ENCODE data around the gene C19orf12.

Gene C19orf12

DNA sequence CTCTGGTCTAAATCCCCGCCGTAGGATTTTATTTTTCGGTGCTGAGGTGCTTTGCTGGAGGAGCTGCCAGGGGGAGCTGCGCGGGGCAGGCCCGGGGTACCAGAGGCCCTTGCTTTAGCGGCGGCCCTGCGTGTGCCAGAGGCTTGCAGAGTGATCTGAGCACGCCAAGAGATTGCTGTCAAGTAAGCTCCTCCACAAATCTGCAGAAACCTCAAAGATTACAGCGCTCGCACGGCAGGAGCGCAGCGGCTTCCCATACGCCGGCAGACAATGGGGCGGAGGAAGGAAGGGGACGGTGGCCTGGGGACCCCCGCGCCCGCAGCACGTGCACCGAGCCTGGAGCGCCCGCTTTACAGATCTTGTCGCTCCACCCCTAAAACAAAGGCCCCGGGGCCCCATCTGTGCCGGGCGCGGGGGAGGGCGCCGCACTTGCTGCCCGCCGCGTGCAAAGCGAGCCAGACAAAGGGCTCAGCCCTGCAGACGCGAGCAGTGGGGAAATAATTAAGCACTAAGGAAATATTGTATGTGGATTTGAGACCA, 9.1 kb upstream of the C19orf12 start:
- ATAC-seq (ENCODE audit: low read depth) (peak; percentile 46; the same call in 2 of the 3 replicates), DNase-seq (ENCODE audit: low spot score) (no peak)
- Histone ChIP-seq H3K27ac (ENCODE audit: poor library complexity, severe bottlenecking) (no peak overlapping the region), H3K36me3 (ENCODE audit: low read depth) (no peaks in the 10 kb centered on the region), H3K27me3 (ENCODE audit: insufficient read depth, poor library complexity, severe bottlenecking) (peaks cover 24% of the 10 kb centered on the region), H3K4me1 (ENCODE audit: insufficient read depth, poor library complexity, severe bottlenecking) (no peaks in the 10 kb centered on the region), H3K9me3 (ENCODE audit: severe bottlenecking) (no peaks in the 10 kb centered on the region), H3K4me3 (ENCODE audit: severe bottlenecking) (no peak overlapping the region)
- TF ChIP-seq, protein P1, sequence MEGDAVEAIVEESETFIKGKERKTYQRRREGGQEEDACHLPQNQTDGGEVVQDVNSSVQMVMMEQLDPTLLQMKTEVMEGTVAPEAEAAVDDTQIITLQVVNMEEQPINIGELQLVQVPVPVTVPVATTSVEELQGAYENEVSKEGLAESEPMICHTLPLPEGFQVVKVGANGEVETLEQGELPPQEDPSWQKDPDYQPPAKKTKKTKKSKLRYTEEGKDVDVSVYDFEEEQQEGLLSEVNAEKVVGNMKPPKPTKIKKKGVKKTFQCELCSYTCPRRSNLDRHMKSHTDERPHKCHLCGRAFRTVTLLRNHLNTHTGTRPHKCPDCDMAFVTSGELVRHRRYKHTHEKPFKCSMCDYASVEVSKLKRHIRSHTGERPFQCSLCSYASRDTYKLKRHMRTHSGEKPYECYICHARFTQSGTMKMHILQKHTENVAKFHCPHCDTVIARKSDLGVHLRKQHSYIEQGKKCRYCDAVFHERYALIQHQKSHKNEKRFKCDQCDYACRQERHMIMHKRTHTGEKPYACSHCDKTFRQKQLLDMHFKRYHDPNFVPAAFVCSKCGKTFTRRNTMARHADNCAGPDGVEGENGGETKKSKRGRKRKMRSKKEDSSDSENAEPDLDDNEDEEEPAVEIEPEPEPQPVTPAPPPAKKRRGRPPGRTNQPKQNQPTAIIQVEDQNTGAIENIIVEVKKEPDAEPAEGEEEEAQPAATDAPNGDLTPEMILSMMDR (IDR thresholded peaks at IDR 0.05; ENCODE audit: poor library complexity, severe bottlenecking): no peak

DNA sequence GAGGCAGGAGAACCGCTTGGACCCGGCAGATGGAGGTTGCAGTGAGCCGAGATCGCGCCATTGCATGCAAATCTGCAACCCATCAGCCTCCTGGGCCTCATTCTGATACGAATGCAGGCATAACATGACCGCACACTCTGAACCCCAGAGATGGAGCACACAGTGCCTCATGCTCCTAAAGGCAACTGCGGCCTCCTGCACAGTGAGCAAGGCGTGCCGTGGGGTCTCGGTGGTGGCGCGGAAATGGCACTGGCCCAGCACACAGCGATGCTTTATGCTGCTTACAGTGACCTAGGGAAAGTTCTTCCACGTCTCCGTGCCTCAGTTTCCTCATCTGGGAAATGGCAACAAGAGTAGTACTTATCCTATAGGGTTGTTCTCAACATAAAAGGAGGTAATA, 2.0 kb upstream of the C19orf12 start:
- Histone ChIP-seq H3K9me3 (ENCODE audit: severe bottlenecking) (no peaks in the 10 kb centered on the region), H3K27ac (ENCODE audit: poor library complexity, severe bottlenecking) (no peak overlapping the region), H3K4me3 (ENCODE audit: severe bottlenecking) (no peak overlapping the region), H3K36me3 (ENCODE audit: low read depth) (no peaks in the 10 kb centered on the region), H3K27me3 (ENCODE audit: insufficient read depth, poor library complexity, severe bottlenecking) (no peaks in the 10 kb centered on the region), H3K4me1 (ENCODE audit: insufficient read depth, poor library complexity, severe bottlenecking) (no peaks in the 10 kb centered on the region)
- ATAC-seq (ENCODE audit: low read depth): no peak
- TF ChIP-seq, protein P1 (IDR thresholded peaks at IDR 0.05; ENCODE audit: poor library complexity, severe bottlenecking): no peak
- no peak for DNase-seq (ENCODE audit: low spot score)

DNA sequence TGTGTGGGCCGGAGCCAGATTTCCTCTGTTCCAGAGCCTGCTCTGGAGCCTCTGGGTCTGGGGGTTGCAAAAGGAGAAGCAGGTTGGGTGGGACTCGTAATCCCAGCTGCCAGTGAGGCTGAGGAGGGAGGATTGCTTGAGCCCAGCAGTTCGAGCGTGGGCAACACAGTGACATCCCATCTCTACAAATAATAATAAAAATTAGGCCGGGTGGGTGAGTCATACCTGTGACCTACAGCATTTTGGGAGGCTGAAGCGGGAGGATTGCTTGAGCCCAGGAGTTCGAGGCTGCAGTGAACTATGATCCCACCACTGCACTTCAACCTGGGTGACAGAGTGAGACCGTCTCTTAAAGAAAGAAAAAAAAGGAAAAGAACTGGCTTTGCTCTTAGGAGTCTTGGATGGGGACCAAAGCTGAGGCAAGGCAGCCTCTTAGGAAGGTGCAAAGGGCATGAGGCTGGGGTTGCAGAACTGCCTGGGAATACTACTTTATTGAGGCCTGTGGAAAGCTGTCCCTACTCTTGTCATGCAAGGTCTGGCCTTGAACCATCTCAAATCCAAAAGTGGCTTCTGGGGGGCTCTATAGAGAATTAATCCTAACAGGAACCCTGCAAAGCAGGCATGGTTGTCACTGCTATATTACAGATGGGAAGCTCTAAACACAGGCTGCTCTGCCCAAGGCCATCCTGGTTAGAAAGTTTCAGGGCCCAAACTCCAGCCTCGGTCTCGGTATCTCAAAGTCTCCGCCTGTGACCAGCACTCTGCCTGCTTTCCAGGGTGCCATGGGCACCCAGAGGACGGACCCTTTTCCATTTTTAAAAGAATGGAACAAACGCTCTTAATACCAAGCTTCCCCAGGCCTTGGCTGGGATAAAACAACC, 880 bp upstream of the C19orf12 start:
- DNase-seq (ENCODE audit: low spot score) (no peak), ATAC-seq (ENCODE audit: low read depth) (peak; percentile 6; the same call in 2 of the 3 replicates)
- TF ChIP-seq, protein P1 (IDR thresholded peaks at IDR 0.05; ENCODE audit: poor library complexity, severe bottlenecking): no peak
- H3K27ac ChIP-seq (ENCODE audit: poor library complexity, severe bottlenecking): peak overlapping the region; percentile 52
- H3K4me3 ChIP-seq (ENCODE audit: severe bottlenecking): peak overlapping the region; percentile 97
- no peaks in the 10 kb centered on the region for H3K4me1 ChIP-seq (ENCODE audit: insufficient read depth, poor library complexity, severe bottlenecking)
- no peaks in the 10 kb centered on the region for H3K27me3 ChIP-seq (ENCODE audit: insufficient read depth, poor library complexity, severe bottlenecking)
- H3K9me3 ChIP-seq (ENCODE audit: severe bottlenecking): no peaks in the 10 kb centered on the region
- no peaks in the 10 kb centered on the region for H3K36me3 ChIP-seq (ENCODE audit: low read depth)

DNA sequence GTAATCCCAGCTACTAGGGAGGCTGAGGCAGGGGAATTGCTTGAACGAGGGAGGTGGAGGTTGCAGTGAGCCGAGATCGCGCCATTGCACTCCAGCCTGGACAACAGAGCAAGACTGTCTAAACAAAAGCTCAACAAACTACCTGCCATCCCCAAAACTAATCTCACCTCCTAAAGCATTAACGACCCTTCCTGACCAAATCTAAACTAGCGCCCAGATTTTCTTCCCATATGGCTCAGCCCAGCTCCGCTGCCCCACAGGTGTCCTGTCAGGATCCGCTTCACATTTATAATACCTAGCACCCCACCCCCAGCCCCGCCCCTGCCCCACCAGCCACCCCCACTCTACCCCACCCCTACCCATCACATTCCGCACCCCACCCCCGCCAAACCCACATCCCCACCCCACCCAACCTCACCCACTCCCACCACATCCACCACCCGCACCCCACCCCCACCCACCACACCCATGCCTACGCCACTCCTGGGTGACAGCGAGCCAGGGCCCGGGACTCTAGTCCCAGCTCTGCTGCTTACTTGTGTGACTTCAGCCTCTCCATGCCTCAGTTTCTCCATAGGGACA, 599 bp downstream of the C19orf12 start:
- no peaks in the 10 kb centered on the region for H3K27me3 ChIP-seq (ENCODE audit: insufficient read depth, poor library complexity, severe bottlenecking)
- H3K9me3 ChIP-seq (ENCODE audit: severe bottlenecking): no peaks in the 10 kb centered on the region
- H3K36me3 ChIP-seq (ENCODE audit: low read depth): no peaks in the 10 kb centered on the region
- peak overlapping the region; percentile 52 for H3K27ac ChIP-seq (ENCODE audit: poor library complexity, severe bottlenecking)
- H3K4me3 ChIP-seq (ENCODE audit: severe bottlenecking): peak overlapping the region; percentile 97
- no peak for DNase-seq (ENCODE audit: low spot score)
- peak; percentile 16 for ATAC-seq (ENCODE audit: low read depth)
- H3K4me1 ChIP-seq (ENCODE audit: insufficient read depth, poor library complexity, severe bottlenecking): no peaks in the 10 kb centered on the region
- TF ChIP-seq, protein P1 (IDR thresholded peaks at IDR 0.05; ENCODE audit: poor library complexity, severe bottlenecking): no peak
